Measurements from ENCODE around the gene LRP6. TPM values are rescaled to one million over a fixed set of nuclear protein-coding genes. Genes with fewer than 3 reads are reported as not detected.
A peak's percentile ranks its signal among the peaks of the same experiment; 100 is the strongest.

The LRP6 gene
- total and polyA plus RNA-seq, 2 of the 13 experiments (the other 11 are each of a cell fraction or from before 2014, with no cell fraction given): 33.8 to 42.0 TPM

- TF ChIP-seq RAD21 (CRISPR knock-in tag; IDR thresholded peaks at IDR 0.05): peak; percentile 50
- TF ChIP-seq, protein P1, sequence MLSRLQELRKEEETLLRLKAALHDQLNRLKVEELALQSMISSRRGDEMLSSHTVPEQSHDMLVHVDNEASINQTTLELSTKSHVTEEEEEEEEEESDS (CRISPR knock-in tag; IDR thresholded peaks at IDR 0.05; ENCODE audit: borderline replicate concordance): no peak
- TF ChIP-seq PHF20 (CRISPR knock-in tag; IDR thresholded peaks at IDR 0.05): peak; percentile 56; the same call in 1 of the 2 replicates
- TF ChIP-seq GLI4 (CRISPR knock-in tag; IDR thresholded peaks at IDR 0.05; ENCODE audit: borderline replicate concordance): no peak
- TF ChIP-seq LRRFIP1 (CRISPR knock-in tag; conservative IDR thresholded peaks at IDR 0.05): no peak
- TF ChIP-seq SOX6 (IDR thresholded peaks at IDR 0.05): no peak
- TF ChIP-seq SOX6 (CRISPR knock-in tag; IDR thresholded peaks at IDR 0.05): peak; percentile 52; the same call in 1 of the 2 replicates
- TF ChIP-seq HNF4A (CRISPR knock-in tag; IDR thresholded peaks at IDR 0.05): peak; percentile 44; the same call in 1 of the 2 replicates
- peak; percentile 34; the same call in 1 of the 2 replicates for TF ChIP-seq ZSCAN9 (CRISPR knock-in tag; IDR thresholded peaks at IDR 0.05; ENCODE audit: borderline replicate concordance)
- peak; percentile 51; the same call in 1 of the 2 replicates for TF ChIP-seq ZSCAN31 (CRISPR knock-in tag; IDR thresholded peaks at IDR 0.05; ENCODE audit: low read depth)
- TF ChIP-seq, protein P2, sequence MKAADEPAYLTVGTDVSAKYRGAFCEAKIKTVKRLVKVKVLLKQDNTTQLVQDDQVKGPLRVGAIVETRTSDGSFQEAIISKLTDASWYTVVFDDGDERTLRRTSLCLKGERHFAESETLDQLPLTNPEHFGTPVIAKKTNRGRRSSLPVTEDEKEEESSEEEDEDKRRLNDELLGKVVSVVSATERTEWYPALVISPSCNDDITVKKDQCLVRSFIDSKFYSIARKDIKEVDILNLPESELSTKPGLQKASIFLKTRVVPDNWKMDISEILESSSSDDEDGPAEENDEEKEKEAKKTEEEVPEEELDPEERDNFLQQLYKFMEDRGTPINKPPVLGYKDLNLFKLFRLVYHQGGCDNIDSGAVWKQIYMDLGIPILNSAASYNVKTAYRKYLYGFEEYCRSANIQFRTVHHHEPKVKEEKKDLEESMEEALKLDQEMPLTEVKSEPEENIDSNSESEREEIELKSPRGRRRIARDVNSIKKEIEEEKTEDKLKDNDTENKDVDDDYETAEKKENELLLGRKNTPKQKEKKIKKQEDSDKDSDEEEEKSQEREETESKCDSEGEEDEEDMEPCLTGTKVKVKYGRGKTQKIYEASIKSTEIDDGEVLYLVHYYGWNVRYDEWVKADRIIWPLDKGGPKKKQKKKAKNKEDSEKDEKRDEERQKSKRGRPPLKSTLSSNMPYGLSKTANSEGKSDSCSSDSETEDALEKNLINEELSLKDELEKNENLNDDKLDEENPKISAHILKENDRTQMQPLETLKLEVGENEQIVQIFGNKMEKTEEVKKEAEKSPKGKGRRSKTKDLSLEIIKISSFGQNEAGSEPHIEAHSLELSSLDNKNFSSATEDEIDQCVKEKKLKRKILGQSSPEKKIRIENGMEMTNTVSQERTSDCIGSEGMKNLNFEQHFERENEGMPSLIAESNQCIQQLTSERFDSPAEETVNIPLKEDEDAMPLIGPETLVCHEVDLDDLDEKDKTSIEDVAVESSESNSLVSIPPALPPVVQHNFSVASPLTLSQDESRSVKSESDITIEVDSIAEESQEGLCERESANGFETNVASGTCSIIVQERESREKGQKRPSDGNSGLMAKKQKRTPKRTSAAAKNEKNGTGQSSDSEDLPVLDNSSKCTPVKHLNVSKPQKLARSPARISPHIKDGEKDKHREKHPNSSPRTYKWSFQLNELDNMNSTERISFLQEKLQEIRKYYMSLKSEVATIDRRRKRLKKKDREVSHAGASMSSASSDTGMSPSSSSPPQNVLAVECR (CRISPR knock-in tag; IDR thresholded peaks at IDR 0.05; ENCODE audit: borderline replicate concordance): peak; percentile 35; the same call in 1 of the 2 replicates
- TF ChIP-seq, protein P3, sequence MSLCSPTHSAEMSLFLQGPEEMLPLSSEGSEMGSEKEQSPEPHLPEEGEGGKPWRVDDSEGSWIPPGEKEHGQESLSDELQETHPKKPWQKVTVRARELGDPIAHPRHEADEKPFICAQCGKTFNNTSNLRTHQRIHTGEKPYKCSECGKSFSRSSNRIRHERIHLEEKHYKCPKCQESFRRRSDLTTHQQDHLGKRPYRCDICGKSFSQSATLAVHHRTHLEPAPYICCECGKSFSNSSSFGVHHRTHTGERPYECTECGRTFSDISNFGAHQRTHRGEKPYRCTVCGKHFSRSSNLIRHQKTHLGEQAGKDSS (CRISPR knock-in tag; IDR thresholded peaks at IDR 0.05; ENCODE audit: borderline replicate concordance, low read depth): peak; percentile 38; the same call in 1 of the 2 replicates
- peak; percentile 60; the same call in 1 of the 2 replicates for TF ChIP-seq RCOR2 (CRISPR knock-in tag; IDR thresholded peaks at IDR 0.05)
- TF ChIP-seq GATAD2A (CRISPR knock-in tag; IDR thresholded peaks at IDR 0.05): peak; percentile 44; the same call in 1 of the 2 replicates
- no peak for TF ChIP-seq MAZ (IDR thresholded peaks at IDR 0.05; ENCODE audit: borderline replicate concordance, low read depth, low read length)
- 0 out of 2 replicates have a peak, but pooled peaks have one; percentile 28 for TF ChIP-seq MAZ (CRISPR knock-in tag; IDR thresholded peaks at IDR 0.05; ENCODE audit: low read depth)
- peak; percentile 96 for TF ChIP-seq MIXL1 (CRISPR knock-in tag; IDR thresholded peaks at IDR 0.05)
- 0 out of 2 replicates have a peak, but pooled peaks have one; percentile 23 for TF ChIP-seq TARDBP (CRISPR knock-in tag; IDR thresholded peaks at IDR 0.05)
- TF ChIP-seq, protein P4, sequence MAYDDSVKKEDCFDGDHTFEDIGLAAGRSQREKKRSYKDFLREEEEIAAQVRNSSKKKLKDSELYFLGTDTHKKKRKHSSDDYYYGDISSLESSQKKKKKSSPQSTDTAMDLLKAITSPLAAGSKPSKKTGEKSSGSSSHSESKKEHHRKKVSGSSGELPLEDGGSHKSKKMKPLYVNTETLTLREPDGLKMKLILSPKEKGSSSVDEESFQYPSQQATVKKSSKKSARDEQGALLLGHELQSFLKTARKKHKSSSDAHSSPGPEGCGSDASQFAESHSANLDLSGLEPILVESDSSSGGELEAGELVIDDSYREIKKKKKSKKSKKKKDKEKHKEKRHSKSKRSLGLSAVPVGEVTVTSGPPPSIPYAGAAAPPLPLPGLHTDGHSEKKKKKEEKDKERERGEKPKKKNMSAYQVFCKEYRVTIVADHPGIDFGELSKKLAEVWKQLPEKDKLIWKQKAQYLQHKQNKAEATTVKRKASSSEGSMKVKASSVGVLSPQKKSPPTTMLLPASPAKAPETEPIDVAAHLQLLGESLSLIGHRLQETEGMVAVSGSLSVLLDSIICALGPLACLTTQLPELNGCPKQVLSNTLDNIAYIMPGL (CRISPR knock-in tag; IDR thresholded peaks at IDR 0.05; ENCODE audit: borderline replicate concordance in 1 of 2, low read depth in 1 of 2): peak; percentile 56 to 65; a peak in 3 of 4 replicates
- TF ChIP-seq PHF5A (CRISPR knock-in tag; IDR thresholded peaks at IDR 0.05; ENCODE audit: low read depth, unreplicated experiment): no peak
Measured at GRCh38 chr12:12081836-12082497, 184.9 kb downstream of the LRP6 start (continued).

Measured in HepG2 (cell line).